ENCODE results near the gene LMAN2.

The LMAN2 gene

GRCh38 chr5:177293819-177294581 lies 57.5 kb downstream of the LMAN2 start:
- peaks cover 23% of the 10 kb centered on the region; the same call in 1 of the 2 replicates for H3K36me3 ChIP-seq (ENCODE audit: low read length)
- H3K4me3 ChIP-seq (ENCODE audit: insufficient read depth, low read length, poor library complexity, severe bottlenecking), result no peak overlapping the region
- peaks cover 24% of the 10 kb centered on the region for H3F3A ChIP-seq (ENCODE audit: insufficient read depth)
- no peak overlapping the region for H3K9ac ChIP-seq (ENCODE audit: low read length)
- no peak for TF ChIP-seq EZH2phosphoT487 (conservative IDR thresholded peaks at IDR 0.05; ENCODE audit: low read length)
- no peak for TF ChIP-seq CTCF (IDR thresholded peaks at IDR 0.05; ENCODE audit: insufficient read depth, low read length, poor library complexity, severe bottlenecking)
- no peaks in the 10 kb centered on the region for H3K27me3 ChIP-seq (ENCODE audit: low read length)
- no peak overlapping the region for H3K4me2 ChIP-seq (ENCODE audit: low read depth, low read length, poor library complexity, severe bottlenecking)
- no peaks in the 10 kb centered on the region for H4K20me1 ChIP-seq (ENCODE audit: low read depth, low read length)
- H2AFZ ChIP-seq (ENCODE audit: low read depth, low read length, severe bottlenecking), result no peak overlapping the region
- H3K9me3 ChIP-seq (ENCODE audit: insufficient read depth, low read length), result no peaks in the 10 kb centered on the region
- H3K79me2 ChIP-seq (ENCODE audit: insufficient read depth, low read length), result no peaks in the 10 kb centered on the region
- H3K27ac ChIP-seq (ENCODE audit: low read depth, low read length), result no peak overlapping the region
- H3K9me2 ChIP-seq (replicated peaks; ENCODE audit: insufficient read depth, low read length), result no peaks in the 10 kb centered on the region

GRCh38 chr5:177291735-177292134 lies 59.7 kb downstream of the LMAN2 start:
- no peaks in the 10 kb centered on the region for H4K20me1 ChIP-seq (ENCODE audit: low read depth, low read length)
- H3K4me3 ChIP-seq (ENCODE audit: insufficient read depth, low read length, poor library complexity, severe bottlenecking), result no peak overlapping the region
- H3K9me3 ChIP-seq (ENCODE audit: insufficient read depth, low read length), result no peaks in the 10 kb centered on the region
- peaks cover 35% of the 10 kb centered on the region; the same call in 1 of the 2 replicates for H3K36me3 ChIP-seq (ENCODE audit: low read length)
- no peaks in the 10 kb centered on the region for H3K9me2 ChIP-seq (replicated peaks; ENCODE audit: insufficient read depth, low read length)
- H3K27ac ChIP-seq (ENCODE audit: low read depth, low read length), result 0 out of 2 replicates have a peak overlapping the region, but pooled peaks have one; percentile 70
- H3F3A ChIP-seq (ENCODE audit: insufficient read depth), result peaks cover 1% of the 10 kb centered on the region; the same call in 1 of the 2 replicates
- no peak overlapping the region for H2AFZ ChIP-seq (ENCODE audit: low read depth, low read length, severe bottlenecking)
- TF ChIP-seq EZH2phosphoT487 (conservative IDR thresholded peaks at IDR 0.05; ENCODE audit: low read length) (no peak), CTCF (IDR thresholded peaks at IDR 0.05; ENCODE audit: insufficient read depth, low read length, poor library complexity, severe bottlenecking) (no peak)
- no peaks in the 10 kb centered on the region for H3K27me3 ChIP-seq (ENCODE audit: low read length)
- no peaks in the 10 kb centered on the region for H3K79me2 ChIP-seq (ENCODE audit: insufficient read depth, low read length)
- H3K4me2 ChIP-seq (ENCODE audit: low read depth, low read length, poor library complexity, severe bottlenecking), result no peak overlapping the region
- H3K9ac ChIP-seq (ENCODE audit: low read length), result no peak overlapping the region

- TF ChIP-seq CTCF (IDR thresholded peaks at IDR 0.05; ENCODE audit: insufficient read depth, low read length, poor library complexity, severe bottlenecking) (no peak), EZH2phosphoT487 (conservative IDR thresholded peaks at IDR 0.05; ENCODE audit: low read length) (no peak)
- H3K27ac ChIP-seq (ENCODE audit: low read depth, low read length), result peak overlapping the region; percentile 70
- no peaks in the 10 kb centered on the region for H3K79me2 ChIP-seq (ENCODE audit: insufficient read depth, low read length)
- H2AFZ ChIP-seq (ENCODE audit: low read depth, low read length, severe bottlenecking), result no peak overlapping the region
- H3K9ac ChIP-seq (ENCODE audit: low read length), result no peak overlapping the region
- H3K4me2 ChIP-seq (ENCODE audit: low read depth, low read length, poor library complexity, severe bottlenecking), result peak overlapping the region; percentile 32
- peaks cover 41% of the 10 kb centered on the region; the same call in 1 of the 2 replicates for H3K36me3 ChIP-seq (ENCODE audit: low read length)
- no peaks in the 10 kb centered on the region for H4K20me1 ChIP-seq (ENCODE audit: low read depth, low read length)
- H3K9me2 ChIP-seq (replicated peaks; ENCODE audit: insufficient read depth, low read length), result no peaks in the 10 kb centered on the region
- no peak overlapping the region for H3K4me3 ChIP-seq (ENCODE audit: insufficient read depth, low read length, poor library complexity, severe bottlenecking)
- H3F3A ChIP-seq (ENCODE audit: insufficient read depth), result no peaks in the 10 kb centered on the region
- H3K27me3 ChIP-seq (ENCODE audit: low read length), result no peaks in the 10 kb centered on the region
- no peaks in the 10 kb centered on the region for H3K9me3 ChIP-seq (ENCODE audit: insufficient read depth, low read length)
Measured at GRCh38 chr5:177290816-177291596, 60.5 kb downstream of the LMAN2 start.

All from SU-DHL-6 (cell line).